SU-DHL-6 (cell line): Measurements from ENCODE around the gene RFWD3.

Experiments
- H2AFZ ChIP-seq: fragments of 200-600 bp; sonication (generic); 2 replicates; pipeline ENCODE4 v1.6.1; 2014; ENCODE audit warnings: low read depth, mild to moderate bottlenecking, moderate library complexity, mixed read lengths, antibody characterized with exemption, low read length; ENCODE audit not compliant: severe bottlenecking
- H3F3A ChIP-seq: fragments of 200-600 bp; shearing (Covaris generic); 2 replicates; pipeline ENCODE4 v1.6.0; 2016; ENCODE audit warnings: antibody characterized with exemption, mild to moderate bottlenecking; ENCODE audit not compliant: insufficient read depth
- H3K27ac ChIP-seq: fragments of 200-600 bp; sonication (generic); 2 replicates; pipeline ENCODE4 v1.5.1; 2016; ENCODE audit warnings: low read depth, mild to moderate bottlenecking, low read length, moderate library complexity, mixed read lengths
- H3K27me3 ChIP-seq: fragments of 200-600 bp; sonication (generic), shearing (Covaris generic); 2 replicates; pipeline ENCODE4 v1.6.0; 2014; ENCODE audit warnings: mild to moderate bottlenecking, low read length
- H3K36me3 ChIP-seq: fragments of 200-600 bp; sonication (generic); 2 replicates; pipeline ENCODE4 v1.6.1; 2014; ENCODE audit warnings: mild to moderate bottlenecking, low read length, mixed read lengths
- H3K4me2 ChIP-seq: fragments of 300-600, 200-600 bp; shearing (Covaris generic), sonication (generic); 2 replicates; pipeline ENCODE4 v1.6.0; 2014; ENCODE audit warnings: low read length, low read depth, mild to moderate bottlenecking; ENCODE audit not compliant: poor library complexity, severe bottlenecking
- H3K4me3 ChIP-seq: fragments of 200-600 bp; sonication (generic); 2 replicates; pipeline ENCODE4 v1.5.1; 2014; ENCODE audit warnings: antibody characterized with exemption, low read length, mild to moderate bottlenecking, mixed read lengths; ENCODE audit not compliant: insufficient read depth, poor library complexity, severe bottlenecking
- H3K79me2 ChIP-seq: fragments of 200-600 bp; sonication (generic); 2 replicates; pipeline ENCODE4 v1.6.1; 2014; ENCODE audit warnings: mild to moderate bottlenecking, low read length, moderate library complexity; ENCODE audit not compliant: insufficient read depth
- H3K9ac ChIP-seq: fragments of 200-600 bp; sonication (generic); 2 replicates; pipeline ENCODE4 v1.7.0; 2014; ENCODE audit warnings: mild to moderate bottlenecking, low read length
- H3K9me2 ChIP-seq: fragments of 200-600 bp; sonication (generic); replicated peaks from 2 replicates; pipeline ENCODE4 v1.6.1; 2014; ENCODE audit warnings: low read length; ENCODE audit not compliant: insufficient read depth
- H3K9me3 ChIP-seq: fragments of 200-600 bp; sonication (generic); 2 replicates; pipeline ENCODE4 v1.6.1; 2014; ENCODE audit warnings: low read length, mixed read lengths; ENCODE audit not compliant: insufficient read depth
- H4K20me1 ChIP-seq: fragments of 200-600 bp; sonication (generic); 2 replicates; pipeline ENCODE4 v1.6.1; 2014; ENCODE audit warnings: low read depth, mild to moderate bottlenecking, antibody characterized with exemption, low read length, moderate library complexity, mixed read lengths
- CTCF ChIP-seq: fragments of 200-600 bp; sonication (generic); IDR thresholded peaks from one replicate; pipeline ENCODE4 v1.5.1; 2017; ENCODE audit warnings: antibody characterized with exemption, mild to moderate bottlenecking, low read length, moderate library complexity; ENCODE audit not compliant: insufficient read depth, poor library complexity, severe bottlenecking
- EZH2phosphoT487 ChIP-seq: fragments of 200-600 bp; sonication (generic), shearing (Covaris generic); conservative IDR thresholded peaks from 2 replicates; pipeline ENCODE4 v1.6.1; 2018; ENCODE audit warnings: mild to moderate bottlenecking, antibody characterized with exemption, low read length, moderate library complexity, mixed read lengths

Gene RFWD3

GRCh38 chr16:74660383-74660782 lies 6.3 kb downstream of the RFWD3 start:
- Histone ChIP-seq H3K27me3 (no peaks in the 10 kb centered on the region), H2AFZ (no peak overlapping the region), H3K4me3 (no peak overlapping the region), H4K20me1 (peaks cover 58% of the 10 kb centered on the region), H3K4me2 (no peak overlapping the region), H3K9me2 (no peaks in the 10 kb centered on the region), H3K9me3 (no peaks in the 10 kb centered on the region), H3K27ac (no peak overlapping the region), H3K36me3 (peaks cover 59% of the 10 kb centered on the region), H3K79me2 (peaks cover 99% of the 10 kb centered on the region), H3F3A (no peaks in the 10 kb centered on the region), H3K9ac (no peak overlapping the region)
- TF ChIP-seq CTCF, result no peak
- no peak for TF ChIP-seq EZH2phosphoT487

- Histone ChIP-seq H2AFZ (no peak overlapping the region), H3K36me3 (peaks cover 59% of the 10 kb centered on the region), H3K9me3 (no peaks in the 10 kb centered on the region), H3K27ac (no peak overlapping the region), H3K4me3 (no peak overlapping the region), H3K79me2 (peaks cover 98% of the 10 kb centered on the region), H3K4me2 (no peak overlapping the region), H3K9ac (no peak overlapping the region), H3K9me2 (no peaks in the 10 kb centered on the region), H3K27me3 (no peaks in the 10 kb centered on the region), H3F3A (no peaks in the 10 kb centered on the region), H4K20me1 (peaks cover 63% of the 10 kb centered on the region)
- TF ChIP-seq CTCF (no peak), EZH2phosphoT487 (no peak)
Measured at GRCh38 chr16:74659041-74659440, 7.6 kb downstream of the RFWD3 start.

GRCh38 chr16:74657870-74658642 lies 8.6 kb downstream of the RFWD3 start:
- H3K4me2 ChIP-seq, result no peak overlapping the region
- peaks cover 98% of the 10 kb centered on the region for H3K79me2 ChIP-seq
- H3K9me2 ChIP-seq, result no peaks in the 10 kb centered on the region
- no peak overlapping the region for H2AFZ ChIP-seq
- TF ChIP-seq EZH2phosphoT487 (no peak), CTCF (no peak)
- H3F3A ChIP-seq, result peaks cover 6% of the 10 kb centered on the region; the same call in 1 of the 2 replicates
- no peak overlapping the region for H3K9ac ChIP-seq
- H3K4me3 ChIP-seq, result no peak overlapping the region
- no peaks in the 10 kb centered on the region for H3K9me3 ChIP-seq
- no peaks in the 10 kb centered on the region for H3K27me3 ChIP-seq
- no peak overlapping the region for H3K27ac ChIP-seq
- H3K36me3 ChIP-seq, result peaks cover 59% of the 10 kb centered on the region
- H4K20me1 ChIP-seq, result peaks cover 65% of the 10 kb centered on the region
